ENCODE measurements around the gene DDX20.

DNA sequence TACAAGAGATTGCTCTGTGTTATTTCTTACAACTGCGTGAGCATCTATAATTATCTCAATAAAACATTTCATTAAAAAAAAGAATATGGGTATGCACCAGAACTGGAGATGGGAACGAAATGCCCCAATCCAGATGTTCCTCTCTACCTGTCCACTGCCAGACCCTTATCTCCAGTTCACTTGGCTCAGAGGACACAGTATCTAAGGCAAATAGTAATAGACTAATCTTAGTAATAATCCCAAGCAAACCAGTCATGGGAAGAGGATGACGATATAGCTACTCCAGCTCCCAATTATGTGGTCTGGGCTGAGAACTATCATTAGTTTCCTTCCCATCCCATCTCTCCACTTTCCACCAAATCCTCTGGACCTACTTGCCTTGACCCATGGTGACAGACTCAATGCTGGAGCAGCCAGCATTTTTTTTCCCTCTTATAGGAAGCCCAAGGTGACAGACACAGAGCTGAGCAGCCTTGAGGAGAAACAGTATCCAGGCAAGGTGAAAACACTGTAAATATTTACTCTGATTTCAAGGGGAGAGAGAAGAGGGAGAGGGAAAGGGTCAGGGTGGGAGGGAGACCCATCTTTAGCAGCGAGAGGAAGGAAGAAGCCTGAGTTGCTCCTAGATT is 28.7 kb downstream of the DDX20 start:
- TF ChIP-seq, protein P1, sequence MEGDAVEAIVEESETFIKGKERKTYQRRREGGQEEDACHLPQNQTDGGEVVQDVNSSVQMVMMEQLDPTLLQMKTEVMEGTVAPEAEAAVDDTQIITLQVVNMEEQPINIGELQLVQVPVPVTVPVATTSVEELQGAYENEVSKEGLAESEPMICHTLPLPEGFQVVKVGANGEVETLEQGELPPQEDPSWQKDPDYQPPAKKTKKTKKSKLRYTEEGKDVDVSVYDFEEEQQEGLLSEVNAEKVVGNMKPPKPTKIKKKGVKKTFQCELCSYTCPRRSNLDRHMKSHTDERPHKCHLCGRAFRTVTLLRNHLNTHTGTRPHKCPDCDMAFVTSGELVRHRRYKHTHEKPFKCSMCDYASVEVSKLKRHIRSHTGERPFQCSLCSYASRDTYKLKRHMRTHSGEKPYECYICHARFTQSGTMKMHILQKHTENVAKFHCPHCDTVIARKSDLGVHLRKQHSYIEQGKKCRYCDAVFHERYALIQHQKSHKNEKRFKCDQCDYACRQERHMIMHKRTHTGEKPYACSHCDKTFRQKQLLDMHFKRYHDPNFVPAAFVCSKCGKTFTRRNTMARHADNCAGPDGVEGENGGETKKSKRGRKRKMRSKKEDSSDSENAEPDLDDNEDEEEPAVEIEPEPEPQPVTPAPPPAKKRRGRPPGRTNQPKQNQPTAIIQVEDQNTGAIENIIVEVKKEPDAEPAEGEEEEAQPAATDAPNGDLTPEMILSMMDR (IDR thresholded peaks at IDR 0.05; ENCODE audit: low read depth, low read length, poor library complexity, severe bottlenecking), result no peak
- TF ChIP-seq EZH2phosphoT487 (IDR thresholded peaks at IDR 0.05; ENCODE audit: borderline replicate concordance, low read length), result no peak

Data from DOHH2 (cell line).